HG03571 (cell line): ENCODE results near the gene EHMT1.
"Not testable (repeated sequence)": the region's sequence is repeated elsewhere in the genome, so short reads cannot be mapped to it uniquely, and the experiment has no call there.

Source experiments
- ATAC-seq: cut with Tn5 transposase; IDR thresholded peaks from one replicate; pipeline ENCODE4 v1.9.1; 2021; ENCODE audit not compliant: unreplicated experiment

Gene EHMT1

GRCh38 chr9:137757613-137758029 lies 138.8 kb downstream of the EHMT1 start:
- ATAC-seq, result no peak

DNA sequence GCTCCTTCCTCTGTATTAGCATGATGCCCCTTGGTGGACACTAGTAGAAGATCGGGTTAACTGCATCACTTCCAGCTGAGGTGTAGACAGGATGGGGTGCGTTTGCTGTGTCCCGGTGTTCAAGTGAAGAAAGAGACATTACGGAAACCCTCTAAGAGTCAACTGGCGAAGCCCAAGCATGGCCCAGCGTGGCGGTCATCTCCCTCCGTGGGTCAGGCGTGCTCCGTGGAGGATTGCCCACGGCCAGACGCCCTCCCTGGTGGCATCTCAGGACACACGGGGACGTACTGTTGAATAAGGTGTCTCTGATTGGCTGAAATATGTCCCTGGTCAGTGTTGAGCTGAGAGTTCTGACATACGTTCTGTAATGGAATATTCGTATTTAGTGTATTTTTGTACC lies 139.3 kb downstream of the EHMT1 start:
- ATAC-seq, result no peak

DNA sequence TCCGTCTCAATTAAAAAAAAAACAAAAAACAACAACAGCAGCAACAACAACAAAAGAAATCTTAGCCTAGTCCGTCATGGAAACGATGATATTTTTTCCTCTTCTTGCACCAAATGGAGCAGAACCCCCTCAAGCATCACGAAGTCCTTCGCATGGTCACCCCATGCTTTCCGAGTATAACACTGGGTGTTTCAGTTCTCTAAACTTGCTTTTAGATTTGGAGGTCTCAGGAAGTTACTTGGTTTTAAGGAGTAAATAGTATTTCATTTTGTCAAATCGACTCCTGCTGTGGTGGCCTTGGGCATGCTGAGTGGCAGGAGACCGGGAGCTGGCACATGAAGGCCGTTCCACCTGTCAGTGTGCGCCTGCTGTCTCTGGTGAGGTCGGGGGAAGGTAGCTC lies 140.3 kb downstream of the EHMT1 start:
- ATAC-seq, result no peak

DNA sequence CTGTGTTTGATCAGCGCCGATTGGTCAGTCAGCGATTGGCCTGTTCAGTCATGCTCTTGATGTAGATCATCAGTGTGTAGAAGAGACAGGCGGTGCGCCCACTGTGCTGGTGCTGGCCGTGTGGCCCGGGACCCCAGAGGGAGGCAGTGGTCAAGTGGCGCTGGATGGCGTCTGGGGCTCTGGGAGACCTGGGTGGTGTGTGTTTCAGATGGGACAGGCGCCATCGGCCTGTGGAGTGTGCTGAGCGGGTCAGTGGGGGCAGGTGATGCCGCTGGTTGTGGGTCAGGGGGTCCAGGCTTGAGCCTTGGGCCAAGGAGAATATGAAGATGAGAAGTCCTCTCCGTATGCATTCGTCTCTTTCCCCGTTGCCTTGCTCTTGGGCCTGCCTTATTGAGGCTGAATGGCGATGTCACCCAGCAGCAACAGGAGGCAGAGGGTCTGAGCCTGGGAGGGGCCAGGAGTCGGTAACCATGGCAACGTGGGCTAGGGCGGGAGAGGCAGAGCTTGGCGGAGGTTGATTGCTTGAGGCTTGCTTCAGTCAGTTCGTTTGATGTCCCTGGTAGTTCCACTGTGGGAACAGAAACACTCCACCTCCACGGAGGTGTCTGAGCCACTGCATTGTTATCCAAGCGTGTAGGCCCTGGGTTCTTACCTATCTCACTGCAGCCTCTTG lies 141.0 kb downstream of the EHMT1 start:
- ATAC-seq, result no peak

- no peak for ATAC-seq
Observed at GRCh38 chr9:137760426-137760825, 141.6 kb downstream of the EHMT1 start.

- no peak for ATAC-seq
Observed at GRCh38 chr9:137761032-137761431, 142.2 kb downstream of the EHMT1 start.

GRCh38 chr9:137761793-137762192 lies 143.0 kb downstream of the EHMT1 start:
- ATAC-seq, result no peak

DNA sequence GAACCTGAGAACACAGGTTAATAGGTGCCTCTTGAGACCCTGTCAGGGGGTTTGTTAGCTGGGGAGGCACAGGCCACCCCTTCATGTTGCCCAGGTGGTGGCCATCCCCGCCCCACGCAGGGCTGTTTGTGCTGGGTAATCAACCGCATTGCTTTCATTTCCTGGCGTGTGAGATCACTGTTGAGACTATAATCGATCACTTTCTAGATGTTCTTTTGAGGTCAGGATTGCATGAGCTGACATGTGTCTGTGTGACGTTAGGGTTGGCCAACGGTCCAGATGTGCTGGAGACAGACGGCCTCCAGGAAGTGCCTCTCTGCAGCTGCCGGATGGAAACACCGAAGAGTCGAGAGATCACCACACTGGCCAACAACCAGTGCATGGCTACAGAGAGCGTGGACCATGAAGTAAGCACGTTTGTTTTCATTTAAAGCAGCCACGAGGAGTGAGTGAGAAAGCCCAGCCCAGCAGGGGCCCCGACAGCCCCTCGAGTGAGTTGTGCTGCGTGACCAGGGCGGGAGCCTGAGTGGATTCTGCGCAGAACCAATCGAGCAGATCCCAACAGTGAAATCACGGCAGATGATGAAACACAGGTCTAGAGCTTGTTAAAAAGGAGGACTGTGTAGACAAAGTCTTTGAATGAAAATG lies 143.7 kb downstream of the EHMT1 start:
- peak; percentile 51 for ATAC-seq

DNA sequence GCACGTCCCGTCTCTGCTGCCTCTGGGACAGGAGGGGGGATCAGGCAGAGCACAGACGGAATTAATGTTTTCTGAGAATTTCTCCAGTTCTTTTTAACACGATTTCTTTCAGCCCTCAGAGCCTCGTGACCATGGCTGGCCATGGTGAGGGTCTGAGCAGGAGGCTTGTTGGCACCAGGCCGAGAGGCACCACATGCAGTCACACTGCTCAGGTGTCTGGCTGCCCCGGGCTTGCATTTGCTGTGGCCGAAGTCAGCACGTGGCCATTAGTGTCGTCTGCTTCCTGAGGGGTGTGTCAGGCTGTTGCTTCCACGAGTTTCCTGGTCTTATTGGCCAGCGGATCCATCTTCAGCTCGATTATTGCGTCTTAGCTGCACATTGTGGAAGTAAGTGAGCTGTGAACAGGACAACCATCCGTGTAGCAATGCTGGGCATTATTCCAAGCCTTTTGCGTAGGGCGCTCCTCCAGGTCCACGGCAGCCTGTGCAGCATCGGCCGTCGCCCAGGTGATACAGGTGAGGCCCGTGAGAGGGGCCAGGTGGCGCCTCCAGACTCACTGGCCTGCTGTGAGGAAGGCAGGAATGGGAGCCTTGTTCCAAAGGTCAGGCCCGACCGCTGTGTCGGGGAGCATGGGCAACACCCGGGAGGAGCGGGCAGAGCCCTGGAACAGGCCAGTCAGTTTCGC lies 144.6 kb downstream of the EHMT1 start:
- ATAC-seq, result no peak

DNA sequence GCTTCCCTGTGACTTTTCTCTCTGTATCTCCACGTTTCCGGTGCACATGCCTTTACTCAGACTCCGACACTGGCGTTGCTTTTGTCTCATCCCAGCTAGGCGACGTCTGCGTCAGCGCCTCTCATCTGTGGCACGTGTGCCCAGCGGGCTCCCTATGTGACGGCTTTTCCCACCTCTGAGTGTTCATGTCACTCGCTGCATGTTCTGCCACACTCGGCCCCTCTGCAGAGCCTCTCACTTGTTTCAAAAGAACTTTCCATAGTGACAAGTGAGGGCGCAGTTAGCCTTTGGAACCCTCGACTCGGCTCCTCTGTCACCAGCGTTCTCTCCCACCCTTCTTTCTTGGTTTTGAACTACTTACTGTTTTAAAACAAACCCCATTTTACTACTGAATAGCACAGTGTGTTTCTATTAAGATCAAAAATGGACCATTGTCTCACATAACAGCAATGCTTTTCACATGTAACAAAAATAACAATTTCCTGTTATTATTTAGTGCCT lies 145.4 kb downstream of the EHMT1 start:
- no peak for ATAC-seq

DNA sequence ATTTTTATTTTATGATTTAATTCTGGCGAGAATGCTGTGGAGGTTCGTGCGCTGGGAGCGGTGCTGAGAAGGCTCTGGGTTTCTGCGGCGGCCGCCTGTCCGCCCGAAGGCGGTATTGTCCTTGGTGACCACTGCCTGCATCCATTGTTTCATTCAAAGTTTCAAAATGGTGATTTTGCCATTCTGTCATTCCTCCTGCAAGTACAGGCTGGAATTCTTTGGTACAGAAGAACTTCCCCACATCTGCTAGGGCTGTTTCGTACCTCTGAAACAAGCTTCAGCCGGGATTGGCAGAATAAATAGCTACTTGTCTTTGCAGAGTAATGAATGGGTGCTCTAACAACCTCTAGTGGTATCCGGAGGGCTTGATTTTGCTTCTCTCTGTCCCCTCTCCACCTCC lies 146.2 kb downstream of the EHMT1 start:
- ATAC-seq, result no peak

DNA sequence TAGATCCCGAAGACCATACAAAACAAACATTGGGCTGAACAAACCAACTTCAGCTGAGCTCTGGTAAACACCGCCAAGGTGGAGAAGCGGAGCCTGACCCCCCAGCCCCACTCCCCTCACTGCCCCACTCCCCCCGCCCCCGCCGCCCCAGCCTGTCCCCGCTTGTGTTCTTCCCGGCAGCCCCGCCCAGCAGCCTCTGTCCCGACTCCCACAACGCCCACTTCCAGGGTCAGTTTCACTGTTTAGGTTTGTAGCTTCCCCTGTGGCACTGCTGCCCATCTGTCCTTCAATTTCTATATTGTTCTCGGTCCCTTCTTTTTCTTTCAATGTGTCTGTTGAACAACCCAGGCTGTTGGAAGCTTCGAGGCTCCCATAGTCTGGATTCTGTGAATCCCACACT lies 146.7 kb downstream of the EHMT1 start:
- ATAC-seq, result no peak

DNA sequence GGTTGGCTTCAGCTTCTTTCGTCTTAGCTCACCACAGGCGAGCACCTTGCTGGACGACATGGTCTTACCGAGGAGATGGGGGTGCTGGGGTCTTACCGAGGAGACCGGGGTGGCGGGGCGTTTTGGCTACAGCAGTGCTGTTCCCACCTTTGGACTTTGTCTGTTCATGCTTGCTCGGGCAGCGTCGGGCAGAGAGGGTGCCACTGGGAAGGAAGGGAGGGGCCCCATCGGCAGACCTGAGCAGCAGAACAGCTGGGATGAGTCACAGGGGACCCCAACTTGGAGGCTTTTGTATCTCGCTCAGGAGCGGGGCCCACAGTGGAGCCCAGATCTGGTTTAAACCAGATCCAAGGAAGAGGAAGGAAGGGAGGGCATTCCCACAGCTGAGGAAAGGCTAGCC lies 152.8 kb downstream of the EHMT1 start:
- no peak for ATAC-seq

DNA sequence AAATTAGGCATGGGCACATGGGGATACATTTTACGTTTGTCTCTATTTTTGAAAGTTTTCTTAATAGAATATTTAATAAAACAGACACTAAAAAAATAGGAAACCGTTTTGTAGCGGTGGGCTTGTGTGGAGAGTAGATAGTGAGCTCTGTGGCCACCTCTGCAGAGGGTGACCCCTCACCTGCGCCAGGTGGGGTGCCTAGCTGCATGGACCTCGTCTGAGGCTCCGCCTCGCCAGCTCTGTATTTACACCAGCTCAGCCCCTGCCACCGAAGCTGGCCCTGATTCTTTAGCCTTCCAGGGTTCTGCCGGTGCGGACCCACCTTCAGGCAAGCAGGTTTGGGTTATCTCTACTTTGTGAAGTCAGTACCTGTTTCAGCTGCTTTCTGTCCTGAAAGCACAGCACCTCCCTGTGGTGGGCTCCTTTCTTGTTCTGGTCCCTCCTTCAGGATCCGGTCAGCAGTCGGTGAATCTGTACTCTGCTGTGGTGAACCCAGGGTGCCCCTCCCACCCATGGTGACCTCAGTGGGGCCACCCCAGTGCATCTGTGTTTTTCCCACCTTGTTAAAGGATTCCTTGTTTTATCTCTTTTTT lies 153.6 kb downstream of the EHMT1 start:
- no peak for ATAC-seq

- ATAC-seq, result no peak
Observed at GRCh38 chr9:137774775-137775386, 156.1 kb downstream of the EHMT1 start.

DNA sequence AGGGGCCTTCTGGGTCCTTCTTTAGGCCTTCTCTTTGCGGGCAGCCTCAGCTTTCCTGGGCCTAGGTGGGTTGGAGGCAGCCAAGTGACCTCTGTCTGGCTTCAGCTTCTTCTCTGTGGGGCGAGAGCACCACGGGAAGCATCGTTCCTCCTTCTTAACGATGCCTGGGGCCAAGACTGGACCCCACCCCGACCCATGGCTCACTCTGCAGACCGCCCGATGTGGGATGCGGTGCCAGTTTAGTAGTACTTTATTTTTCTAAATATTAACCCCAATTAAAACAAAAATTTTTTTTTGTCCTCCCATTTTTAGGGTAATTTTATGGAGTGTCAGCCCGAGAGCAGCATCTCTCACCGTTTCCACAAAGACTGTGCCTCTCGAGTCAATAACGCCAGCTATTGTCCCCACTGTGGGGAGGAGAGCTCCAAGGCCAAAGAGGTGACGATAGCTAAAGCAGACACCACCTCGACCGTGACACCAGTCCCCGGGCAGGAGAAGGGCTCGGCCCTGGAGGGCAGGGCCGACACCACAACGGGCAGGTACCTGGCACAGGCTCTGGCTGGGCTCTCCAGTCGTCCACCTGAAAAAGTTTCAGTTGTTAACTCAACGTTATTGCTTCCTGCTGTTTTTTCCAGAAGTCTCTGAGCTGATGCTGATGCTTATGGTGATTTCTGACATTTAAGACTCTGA lies 157.6 kb downstream of the EHMT1 start:
- ATAC-seq, result no peak

DNA sequence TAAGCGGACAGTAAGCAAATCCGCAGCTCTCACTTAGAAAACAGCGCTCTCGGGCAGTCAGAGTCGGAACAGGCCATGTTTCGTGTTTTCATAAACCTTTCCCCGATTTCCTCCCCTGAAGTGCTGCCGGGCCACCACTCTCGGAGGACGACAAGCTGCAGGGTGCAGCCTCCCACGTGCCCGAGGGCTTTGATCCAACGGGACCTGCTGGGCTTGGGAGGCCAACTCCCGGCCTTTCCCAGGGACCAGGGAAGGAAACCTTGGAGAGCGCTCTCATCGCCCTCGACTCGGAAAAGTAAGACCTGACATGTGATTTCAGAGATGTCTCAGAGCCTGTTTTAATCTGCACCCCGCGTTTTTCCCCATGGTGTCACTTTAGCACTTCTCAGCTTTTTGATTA lies 159.0 kb downstream of the EHMT1 start:
- ATAC-seq, result no peak

GRCh38 chr9:137778336-137778735 lies 159.5 kb downstream of the EHMT1 start:
- ATAC-seq, result no peak

DNA sequence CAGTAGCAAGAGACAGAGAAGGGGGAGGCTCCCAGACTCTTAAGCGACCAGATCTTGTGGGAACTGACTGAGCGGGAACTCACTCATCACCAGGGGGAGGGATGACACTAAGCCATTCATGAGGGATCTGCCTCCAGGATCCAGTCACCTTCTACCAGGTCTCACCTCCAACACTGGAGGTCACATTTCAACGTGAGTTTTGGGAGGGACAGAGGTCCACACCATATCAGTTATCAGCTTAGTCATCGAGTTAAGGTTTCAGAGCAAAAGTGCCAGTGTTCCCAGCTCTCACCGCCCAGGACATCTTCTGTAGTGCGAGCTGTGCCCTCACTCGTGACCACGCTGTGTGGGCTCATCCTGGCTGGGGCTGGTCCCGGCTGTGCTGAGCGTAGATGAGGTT lies 160.1 kb downstream of the EHMT1 start:
- no peak for ATAC-seq

DNA sequence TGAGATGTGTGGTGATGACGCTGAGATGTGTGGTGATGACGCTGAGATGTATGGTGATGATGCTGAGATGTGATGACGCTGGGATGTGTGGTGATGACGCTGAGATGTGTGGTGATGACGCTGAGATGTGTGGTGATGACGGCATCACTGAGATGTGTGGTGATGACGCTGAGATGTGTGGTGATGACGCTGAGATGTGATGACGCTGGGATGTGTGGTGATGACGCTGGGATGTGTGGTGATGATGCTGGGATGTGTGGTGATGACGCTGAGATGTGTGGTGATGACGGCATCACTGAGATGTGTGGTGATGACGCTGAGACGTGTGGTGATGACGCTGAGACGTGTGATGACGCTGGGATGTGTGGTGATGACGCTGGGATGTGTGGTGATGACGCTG lies 161.2 kb downstream of the EHMT1 start:
- ATAC-seq, result not testable (repeated sequence)
